ENCODE measurements around the gene ROR2.

ROR2 gene

DNA sequence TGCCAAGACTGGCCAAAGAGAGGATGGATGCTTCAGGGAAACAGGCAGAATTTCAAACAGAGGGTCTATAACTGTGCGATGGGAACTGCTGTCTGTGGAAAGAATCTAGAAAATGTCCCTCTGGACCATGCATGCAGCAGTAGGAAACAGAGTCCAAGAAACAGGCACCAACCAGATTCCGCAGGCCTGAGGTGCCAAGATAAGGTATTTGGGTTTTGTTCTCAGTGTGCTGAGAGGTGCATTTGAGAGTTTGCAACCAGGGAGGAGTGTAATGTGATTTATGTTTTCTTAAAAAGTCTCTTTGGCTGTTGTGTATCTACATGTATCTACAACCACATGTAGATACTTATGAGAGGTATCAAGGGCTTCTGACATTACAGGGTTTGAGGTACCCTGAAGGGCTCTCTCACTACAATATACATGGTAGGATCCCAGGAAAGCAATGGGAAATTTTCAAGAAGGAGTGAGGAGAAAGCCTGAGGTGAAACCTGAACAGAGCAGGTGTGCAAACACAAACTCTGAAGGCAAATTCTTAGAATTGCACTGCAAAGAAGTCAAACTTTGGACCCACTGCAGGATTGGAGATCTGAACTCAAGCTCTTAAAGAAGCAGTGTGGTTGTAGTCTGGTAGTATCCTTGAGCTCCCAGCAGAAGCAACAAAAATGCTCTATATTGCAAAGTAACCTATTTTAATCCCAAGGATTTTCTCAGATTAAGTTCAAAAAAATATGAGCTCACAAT is 343.6 kb downstream of the ROR2 start:
- no peak for DNase-seq

DNA sequence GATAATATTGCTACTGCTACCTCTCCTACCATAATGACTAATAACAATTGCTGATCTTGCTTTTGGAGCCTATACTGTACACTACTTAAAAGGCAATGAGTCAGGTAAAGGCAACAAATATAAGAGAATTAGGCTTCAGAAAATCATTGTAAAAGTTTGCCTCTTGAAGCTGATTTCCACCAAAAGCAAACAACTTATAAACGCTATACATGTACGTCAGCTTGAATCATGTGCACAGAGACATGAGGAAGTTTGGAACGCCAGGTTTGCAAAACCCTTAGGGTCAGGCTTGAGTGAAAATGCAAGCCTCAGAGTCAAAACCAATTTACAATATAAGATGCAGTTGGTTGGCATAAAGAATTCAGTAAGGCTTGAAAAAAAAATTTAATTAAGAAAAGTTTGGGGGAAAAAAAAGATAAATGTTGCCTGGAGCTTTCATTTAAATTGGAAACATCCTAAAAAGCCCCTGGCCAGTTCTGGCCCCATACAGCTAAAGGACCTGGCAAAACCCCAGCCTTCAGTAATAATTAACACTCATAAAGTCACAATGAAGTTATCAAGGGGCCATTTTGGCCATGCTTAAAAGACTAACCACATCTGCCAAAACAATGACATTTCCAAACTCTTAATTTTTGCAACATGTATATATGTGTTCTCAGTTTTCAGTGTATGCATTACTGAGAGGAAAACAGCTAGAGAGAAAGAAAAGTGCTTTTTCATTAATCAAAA is 345.4 kb downstream of the ROR2 start:
- no peak for DNase-seq

DNA sequence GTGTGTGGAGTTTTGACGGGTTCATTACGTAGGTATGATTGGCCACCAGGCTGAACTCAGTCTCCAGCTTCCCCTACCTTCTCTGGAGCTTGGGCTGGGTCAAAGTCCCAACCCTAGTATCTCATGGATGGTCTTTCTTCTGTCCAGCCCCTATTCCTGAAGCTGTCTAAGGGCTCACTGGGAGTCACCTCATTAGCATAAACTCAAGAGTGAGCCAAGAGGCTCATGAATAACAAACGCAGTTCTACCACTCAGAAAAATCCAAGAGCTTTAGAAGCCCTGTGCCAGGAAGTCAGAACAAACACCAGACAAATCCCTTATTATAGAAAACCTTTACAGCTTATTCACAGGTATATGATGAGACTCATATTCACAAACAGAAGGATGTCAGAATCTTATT is 346.1 kb downstream of the ROR2 start:
- no peak for DNase-seq

DNA sequence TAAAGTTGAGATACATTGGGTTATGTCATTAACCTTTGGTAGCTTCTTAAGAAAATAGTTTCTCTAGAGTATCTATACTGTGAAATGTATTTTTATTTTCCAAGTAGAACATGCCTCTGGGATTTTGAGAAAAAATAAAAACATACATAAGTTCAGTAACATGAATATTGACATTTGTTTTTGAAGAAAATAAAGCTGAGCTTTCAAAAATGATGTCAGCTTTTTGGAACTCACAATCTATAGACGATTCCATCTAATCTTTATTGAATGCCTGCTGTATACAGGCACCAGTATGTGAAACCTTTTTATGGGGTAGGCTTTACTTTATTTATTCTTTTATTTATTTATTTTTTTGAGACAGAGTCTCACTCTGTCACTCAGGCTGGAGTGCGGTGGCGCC is 350.5 kb downstream of the ROR2 start:
- DNase-seq, result no peak

DNA sequence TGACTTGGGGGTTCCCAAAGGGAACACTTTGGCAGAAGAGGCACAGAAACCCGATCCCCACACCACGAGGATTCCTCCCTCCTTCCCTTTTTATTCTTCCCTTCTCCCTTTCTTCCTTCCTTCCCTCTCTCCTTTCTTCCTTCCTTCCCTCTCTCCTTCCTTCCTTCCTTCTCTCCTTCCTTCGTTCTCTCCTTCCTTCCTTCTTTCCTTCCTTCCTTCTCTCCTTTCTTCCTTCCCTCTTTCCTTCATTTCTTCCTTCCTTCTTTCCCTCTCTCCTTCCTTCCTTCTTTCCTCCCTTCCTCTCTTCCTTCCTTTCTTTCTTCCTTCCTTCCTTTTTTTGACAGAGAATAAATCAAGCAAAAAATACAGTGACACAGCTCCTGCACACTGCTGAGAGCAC is 358.4 kb downstream of the ROR2 start:
- no peak for DNase-seq

- no peak for DNase-seq
Measured at GRCh38 chr9:91589101-91589553, 360.9 kb downstream of the ROR2 start.

GRCh38 chr9:91586282-91586681 is 363.7 kb downstream of the ROR2 start:
- no peak for DNase-seq

GRCh38 chr9:91583966-91584365 is 366.1 kb downstream of the ROR2 start:
- no peak for DNase-seq

GRCh38 chr9:91583161-91583875 is 366.7 kb downstream of the ROR2 start:
- no peak for DNase-seq

DNA sequence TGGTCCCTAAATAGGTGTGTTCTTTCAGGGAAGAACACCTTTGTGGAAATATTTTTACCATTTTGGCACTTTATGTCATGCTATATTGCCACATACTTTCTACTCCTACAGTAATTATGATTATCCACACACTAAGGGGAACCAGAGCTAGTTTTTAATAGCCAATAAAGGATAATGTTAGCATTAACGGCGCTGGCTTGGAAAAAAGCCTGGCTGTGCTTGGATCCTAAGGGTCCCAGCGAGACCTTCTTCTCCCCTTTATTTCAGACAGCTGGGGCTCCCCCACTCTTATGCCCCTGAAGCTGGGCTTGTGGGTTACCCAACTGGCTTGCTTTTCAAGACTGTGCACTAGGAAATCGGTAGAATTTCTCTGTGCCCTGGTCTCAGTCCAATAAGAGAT is 367.8 kb downstream of the ROR2 start:
- DNase-seq, result no peak

GRCh38 chr9:91580136-91580535 is 369.9 kb downstream of the ROR2 start:
- no peak for DNase-seq

- DNase-seq, result no peak
Measured at GRCh38 chr9:91578911-91579310, 371.1 kb downstream of the ROR2 start.

DNA sequence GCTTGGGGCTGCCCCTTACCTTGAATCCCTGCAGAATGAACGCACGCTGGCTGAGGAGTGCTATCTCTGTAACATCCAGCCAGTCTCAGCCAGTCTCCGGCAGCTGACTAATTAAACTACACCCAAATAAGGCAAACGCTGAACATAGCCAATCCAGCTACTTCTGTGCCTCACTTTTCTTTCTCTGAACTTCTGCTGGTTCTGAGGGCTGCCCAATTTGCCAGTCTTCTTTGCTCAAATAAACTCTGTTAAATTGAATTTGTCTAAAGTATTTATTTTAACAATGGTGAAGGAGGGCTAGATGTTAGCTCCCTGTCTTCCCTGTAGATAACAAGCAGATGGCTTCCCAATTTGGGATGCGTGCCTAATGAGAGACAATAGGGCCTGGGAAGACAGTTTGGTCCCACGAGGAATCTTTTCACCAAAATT is 372.4 kb downstream of the ROR2 start:
- no peak for DNase-seq

- no peak for DNase-seq
Measured at GRCh38 chr9:91572811-91573210, 377.2 kb downstream of the ROR2 start.

GRCh38 chr9:91572044-91572443 is 378.0 kb downstream of the ROR2 start:
- DNase-seq, result no peak

GRCh38 chr9:91571036-91571435 is 379.0 kb downstream of the ROR2 start:
- no peak for DNase-seq

DNA sequence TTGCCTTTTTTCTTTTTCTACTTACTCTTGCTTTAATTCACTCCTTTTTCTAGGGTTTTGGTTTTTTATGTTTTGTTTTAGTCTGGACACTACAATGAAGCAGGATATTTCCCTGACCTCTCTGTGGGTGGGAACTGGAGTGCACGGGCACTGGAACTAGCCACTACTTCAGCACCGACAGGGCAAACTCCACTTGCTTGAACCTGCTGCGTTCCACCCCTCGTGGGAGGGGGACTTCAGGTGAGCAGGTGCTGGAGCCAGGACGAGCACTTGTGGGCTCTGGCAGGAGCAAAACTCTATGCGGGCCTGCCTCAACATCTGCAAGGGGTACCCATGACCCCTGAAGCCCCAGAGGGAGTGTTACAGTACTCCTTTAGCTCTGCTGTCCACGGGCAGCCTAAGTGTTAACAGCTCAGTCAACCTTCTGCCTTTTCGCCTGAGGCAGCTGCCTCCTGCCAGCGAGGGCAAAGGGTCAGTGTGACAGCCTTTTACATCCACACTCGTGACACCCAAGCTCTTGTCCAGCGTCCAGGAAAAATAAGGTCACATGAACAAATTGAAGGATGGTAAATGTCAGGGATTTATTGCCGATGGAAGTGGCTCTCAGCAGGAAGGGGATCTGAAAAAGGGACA is 382.3 kb downstream of the ROR2 start:
- DNase-seq, result no peak

DNA sequence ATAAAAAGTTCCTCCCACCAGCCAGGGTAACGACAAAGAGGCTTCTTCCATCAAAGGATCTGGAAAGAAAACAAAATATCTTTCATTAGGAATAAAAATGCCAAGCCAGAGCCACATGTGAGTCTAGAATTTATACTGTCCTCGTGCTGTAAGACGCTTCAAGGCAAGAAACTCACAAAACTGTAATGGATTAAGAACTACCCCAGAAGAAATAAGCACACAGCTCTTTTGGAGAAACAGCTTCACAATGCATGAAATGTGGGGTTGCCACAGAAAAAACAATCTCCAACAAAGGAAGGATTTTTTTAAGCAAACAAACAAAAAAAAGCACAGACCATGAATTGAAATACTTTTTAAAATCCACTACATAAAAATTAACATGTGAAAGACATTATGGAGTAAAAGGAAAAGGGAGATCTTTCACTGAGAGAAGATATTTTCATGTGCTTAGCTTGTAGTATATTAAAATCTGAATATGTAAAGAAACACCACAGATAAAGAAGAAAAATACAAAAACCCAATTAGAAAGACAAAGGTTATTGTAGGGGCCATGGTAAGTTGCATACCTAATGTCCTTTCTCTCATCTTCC is 385.9 kb downstream of the ROR2 start:
- DNase-seq, result no peak

DNA sequence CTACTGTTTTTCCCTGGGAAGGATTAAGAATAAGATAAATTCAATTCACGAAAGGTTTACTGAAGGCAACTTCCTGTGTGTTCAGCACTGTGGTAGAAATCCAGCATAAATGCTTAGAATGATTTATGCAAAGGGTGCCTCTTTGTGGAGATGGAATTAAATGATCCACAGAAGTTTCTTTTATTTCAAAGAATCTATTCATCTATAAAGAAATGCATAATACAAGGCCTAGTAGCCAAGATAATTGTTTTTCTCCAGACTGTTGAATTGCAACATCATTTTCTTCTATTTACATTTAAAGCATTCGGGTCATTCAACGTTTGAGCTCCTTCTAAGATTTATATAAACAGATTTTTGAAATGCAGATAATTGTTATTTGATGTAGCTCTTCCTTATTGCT is 387.6 kb downstream of the ROR2 start:
- DNase-seq, result no peak

- DNase-seq, result no peak
Measured at GRCh38 chr9:91560301-91560700, 389.7 kb downstream of the ROR2 start.

DNA sequence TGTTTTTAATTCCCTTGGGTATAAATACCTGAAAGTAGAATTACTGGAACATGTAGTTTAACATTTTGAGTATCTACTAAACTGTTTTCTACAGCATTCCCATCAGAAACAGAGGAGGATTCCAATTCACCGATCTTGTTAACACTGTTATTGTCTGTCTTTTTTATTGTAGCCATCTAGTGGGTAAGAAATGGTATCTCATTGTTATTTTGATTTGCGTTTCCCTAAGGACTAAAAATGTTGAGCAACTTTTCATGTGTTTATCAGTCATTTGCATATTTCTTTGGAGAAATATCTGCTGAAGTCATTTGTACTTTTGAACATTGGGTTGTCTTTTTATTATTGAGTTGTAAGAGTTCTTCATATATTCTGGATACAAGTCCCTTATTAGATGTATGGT is 391.1 kb downstream of the ROR2 start:
- DNase-seq, result no peak

- DNase-seq, result no peak
Measured at GRCh38 chr9:91558395-91558794, 391.6 kb downstream of the ROR2 start.

GRCh38 chr9:91557327-91557726 is 392.7 kb downstream of the ROR2 start:
- no peak for DNase-seq
